Endodermal cell (in vitro differentiated cells): ENCODE data around the gene GRID1. TPM values are rescaled to one million over a fixed set of nuclear protein-coding genes. Genes with fewer than 3 reads are reported as not detected.
"Not testable (repeated sequence)": the region's sequence is repeated elsewhere in the genome, so short reads cannot be mapped to it uniquely, and the experiment has no call there.

Experiments
- DNase-seq: peaks from one replicate; pipeline ENCODE4 v3.0.0-alpha.2; 2017
- H3K27ac ChIP-seq: 2 replicates; pipeline ENCODE4 v1.5.1; 2013; ENCODE audit warnings: mild to moderate bottlenecking, low read depth, low read length, moderate library complexity
- H3K27me3 ChIP-seq: 2 replicates; pipeline ENCODE4 v1.6.1; 2013; ENCODE audit warnings: mild to moderate bottlenecking, low read length, moderate library complexity; ENCODE audit not compliant: insufficient read depth, control insufficient read depth, poor library complexity, severe bottlenecking
- H3K36me3 ChIP-seq: 2 replicates; pipeline ENCODE4 v1.7.0; 2013; ENCODE audit warnings: mild to moderate bottlenecking, low read length, moderate library complexity; ENCODE audit not compliant: control insufficient read depth, insufficient read depth
- H3K4me1 ChIP-seq: one replicate; pipeline ENCODE4 v1.7.0; 2013; ENCODE audit warnings: low read length; ENCODE audit not compliant: control insufficient read depth, insufficient read depth
- H3K4me3 ChIP-seq: 2 replicates; pipeline ENCODE4 v1.5.1; 2013; ENCODE audit warnings: mild to moderate bottlenecking, low read length, moderate library complexity
- H3K9ac ChIP-seq: 2 replicates; pipeline ENCODE4 v1.6.1; 2013; ENCODE audit warnings: mild to moderate bottlenecking, low read length, moderate library complexity; ENCODE audit not compliant: poor library complexity, severe bottlenecking; ENCODE audit errors: extremely low read depth
- H3K9me3 ChIP-seq: 2 replicates; pipeline ENCODE4 v1.6.1; 2013; ENCODE audit warnings: mild to moderate bottlenecking, low read length, moderate library complexity; ENCODE audit not compliant: control insufficient read depth
- H3K27ac Mint-ChIP-seq: 2 replicates; pipeline ENCODE4 v1.8.0; 2020; ENCODE audit warnings: mixed read lengths
- H3K27me3 Mint-ChIP-seq: 2 replicates; pipeline ENCODE4 v1.8.0; 2021; ENCODE audit warnings: mild to moderate bottlenecking, mixed read lengths; ENCODE audit not compliant: insufficient read depth
- H3K36me3 Mint-ChIP-seq: 2 replicates; pipeline ENCODE4 v1.8.0; 2020; ENCODE audit warnings: low read depth, mixed read lengths
- H3K4me1 Mint-ChIP-seq: 2 replicates; pipeline ENCODE4 v1.8.0; 2020; ENCODE audit warnings: mixed read lengths
- H3K4me3 Mint-ChIP-seq: 2 replicates; pipeline ENCODE4 v1.8.0; 2020; ENCODE audit warnings: mild to moderate bottlenecking, moderate library complexity, mixed read lengths
- H3K9me3 Mint-ChIP-seq: 2 replicates; pipeline ENCODE4 v1.8.0; 2020; ENCODE audit warnings: mild to moderate bottlenecking, mixed read lengths
- CTCF ChIP-seq: fragments of 200-600 bp; sonication (generic); conservative IDR thresholded peaks from 2 replicates; pipeline ENCODE4 v1.5.0; 2021; ENCODE audit warnings: antibody characterized with exemption, mild to moderate bottlenecking
- WGBS, 2 experiments: methylation state at CpG; one replicate each; pipeline versions ENCODE4 v1.1.5 to v1.1.7; 2013; ENCODE audit warnings: missing lambda C conversion rate in 2 of 2, mixed read lengths in 1 of 2; ENCODE audit not compliant: insufficient coverage in 1 of 2, insufficient read length in 1 of 2; 5-methylcytosine and 5-hydroxymethylcytosine counted together
- total RNA-seq, 2 donors: library from RNA; stranded (reverse); fragmentation: NEBNext Ultra II Directional in 1 of 2; extraction: Animal tissue kit (Norgen Biotek cat#: 25700) in 1 of 2; gene quantifications; 2 replicates in 1 of 2; 3 replicates in 1 of 2; pipeline ENCODE4 v1.2.1, GENCODE V29; 2021

The GRID1 gene
- total RNA-seq, 2 donors from 2014 or later: 0.13 to 0.53 TPM

- H3K9me3 Mint-ChIP-seq: peaks cover 6% of the 10 kb centered on the region
These were observed 519.5 kb downstream of the GRID1 start for GRCh38 chr10:85847085-85847484.

GRCh38 chr10:85838660-85839059 is 527.9 kb downstream of the GRID1 start:
- H3K9me3 Mint-ChIP-seq: peaks cover 36% of the 10 kb centered on the region
- peaks cover 14% of the 10 kb centered on the region for H3K9me3 ChIP-seq
- not testable (repeated sequence) for H3K27ac ChIP-seq, H3K36me3 Mint-ChIP-seq, H3K27me3 ChIP-seq, H3K4me3 Mint-ChIP-seq, H3K4me1 Mint-ChIP-seq, H3K4me3 ChIP-seq, H3K4me1 ChIP-seq, DNase-seq, H3K36me3 ChIP-seq, H3K27ac Mint-ChIP-seq, H3K27me3 Mint-ChIP-seq, H3K9ac ChIP-seq

More at GRCh38 chr10:85847085-85847484, 519.5 kb downstream of the GRID1 start:
- H3K9ac ChIP-seq: no peak overlapping the region
- no peak overlapping the region for H3K4me3 Mint-ChIP-seq
- DNase-seq: no peak
- no peaks in the 10 kb centered on the region for H3K36me3 ChIP-seq
- no peaks in the 10 kb centered on the region for H3K27me3 Mint-ChIP-seq
- H3K27ac ChIP-seq: no peak overlapping the region
- H3K27me3 ChIP-seq: no peaks in the 10 kb centered on the region
- H3K4me1 Mint-ChIP-seq: no peaks in the 10 kb centered on the region
- H3K27ac Mint-ChIP-seq: no peak overlapping the region
- H3K4me1 ChIP-seq: no peaks in the 10 kb centered on the region
- no peaks in the 10 kb centered on the region for H3K36me3 Mint-ChIP-seq
- TF ChIP-seq CTCF: no peak
- no peak overlapping the region for H3K4me3 ChIP-seq
- H3K9me3 ChIP-seq: peaks cover 11% of the 10 kb centered on the region

- H3K9me3 Mint-ChIP-seq: peaks cover 13% of the 10 kb centered on the region
- WGBS, 2 experiments: 86% methylated on average over 1 of the region's 1 CpG; no CpG with 5 or more reads in 1 of the 2 experiments
- Histone ChIP-seq H3K4me3 (no peak overlapping the region), H3K9ac (no peak overlapping the region), H3K36me3 (no peaks in the 10 kb centered on the region), H3K9me3 (peaks cover 3% of the 10 kb centered on the region), H3K27ac (no peak overlapping the region), H3K4me1 (no peaks in the 10 kb centered on the region), H3K27me3 (no peaks in the 10 kb centered on the region)
- DNase-seq: no peak
- no peak for TF ChIP-seq CTCF
- no peak overlapping the region for H3K4me3 Mint-ChIP-seq
- H3K27me3 Mint-ChIP-seq: peaks cover 2% of the 10 kb centered on the region
- no peaks in the 10 kb centered on the region for H3K4me1 Mint-ChIP-seq
- H3K27ac Mint-ChIP-seq: no peak overlapping the region
- no peaks in the 10 kb centered on the region for H3K36me3 Mint-ChIP-seq
These were observed 533.6 kb downstream of the GRID1 start for GRCh38 chr10:85832988-85833387.

GRCh38 chr10:85831422-85831821 is 535.2 kb downstream of the GRID1 start:
- WGBS, 2 experiments: 92% methylated on average over 1 of the region's 3 CpGs; no CpG with 5 or more reads in 1 of the 2 experiments
- TF ChIP-seq CTCF: no peak
- Mint-ChIP-seq H3K27me3 (no peaks in the 10 kb centered on the region), H3K4me1 (no peaks in the 10 kb centered on the region), H3K27ac (no peak overlapping the region), H3K9me3 (peaks cover 5% of the 10 kb centered on the region), H3K36me3 (no peaks in the 10 kb centered on the region), H3K4me3 (no peak overlapping the region)
- Histone ChIP-seq H3K27ac (no peak overlapping the region), H3K27me3 (no peaks in the 10 kb centered on the region), H3K9ac (no peak overlapping the region), H3K36me3 (no peaks in the 10 kb centered on the region), H3K4me1 (no peaks in the 10 kb centered on the region), H3K4me3 (no peak overlapping the region), H3K9me3 (no peaks in the 10 kb centered on the region)
- DNase-seq: no peak
